Measurements from ENCODE around the gene TWIST2. TPM values are rescaled to one million over a fixed set of nuclear protein-coding genes. Genes with fewer than 3 reads are reported as not detected.

The TWIST2 gene
- polyA plus RNA-seq, 1 of the 3 experiments (the other 2 are of a cell fraction): 19.5 TPM

DNA sequence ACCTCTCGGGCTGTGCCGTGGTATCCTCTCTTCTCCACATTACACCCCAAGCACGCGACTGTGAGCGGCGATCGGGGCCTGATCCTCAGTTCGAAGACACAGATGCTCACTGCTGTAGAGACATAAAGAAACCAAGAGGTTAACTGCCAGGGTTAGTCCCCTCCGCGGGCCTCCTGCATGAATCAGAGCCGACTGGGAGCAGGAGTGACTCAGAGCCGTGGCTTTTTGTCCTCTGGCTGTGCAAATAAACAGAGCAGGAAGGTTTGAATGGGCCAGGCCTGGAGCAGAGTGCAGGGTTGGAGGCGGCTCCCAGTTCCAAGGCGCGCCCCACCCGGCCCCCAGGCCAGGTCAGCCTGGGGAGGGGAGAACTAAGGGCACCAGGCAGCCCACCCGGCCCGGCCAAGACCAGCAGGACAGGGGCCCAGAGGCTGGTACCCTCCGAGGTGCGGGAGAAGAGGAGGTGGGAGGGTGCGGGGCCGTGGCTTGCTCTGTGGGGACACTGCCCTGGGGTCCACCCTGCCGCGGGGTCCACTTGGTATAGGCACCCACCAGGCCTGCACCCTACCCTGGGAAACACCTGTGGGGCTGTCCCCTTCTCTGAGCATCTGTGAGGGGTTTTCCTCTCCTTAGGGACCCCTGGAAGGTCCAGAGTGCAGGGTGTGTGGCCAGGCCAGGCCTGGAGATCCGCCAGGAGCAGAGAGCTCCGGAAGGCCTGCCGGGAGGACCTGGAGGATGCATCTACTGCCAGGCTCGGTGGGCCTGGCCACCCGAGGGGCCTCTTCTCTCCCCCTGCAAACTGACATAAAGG, 16.5 kb downstream of the TWIST2 start (continued):
- TF ChIP-seq, protein P1, sequence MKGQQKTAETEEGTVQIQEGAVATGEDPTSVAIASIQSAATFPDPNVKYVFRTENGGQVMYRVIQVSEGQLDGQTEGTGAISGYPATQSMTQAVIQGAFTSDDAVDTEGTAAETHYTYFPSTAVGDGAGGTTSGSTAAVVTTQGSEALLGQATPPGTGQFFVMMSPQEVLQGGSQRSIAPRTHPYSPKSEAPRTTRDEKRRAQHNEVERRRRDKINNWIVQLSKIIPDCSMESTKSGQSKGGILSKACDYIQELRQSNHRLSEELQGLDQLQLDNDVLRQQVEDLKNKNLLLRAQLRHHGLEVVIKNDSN (IDR thresholded peaks at IDR 0.05; ENCODE audit: borderline replicate concordance, low read depth): no peak
- TF ChIP-seq PBX3 (IDR thresholded peaks at IDR 0.05) (peak; percentile 70), YY1 (IDR thresholded peaks at IDR 0.05; ENCODE audit: low read depth) (no peak), FOSL2 (IDR thresholded peaks at IDR 0.05; ENCODE audit: borderline replicate concordance, low read depth) (peak; percentile 100), GATA2 (CRISPR knock-in tag; IDR thresholded peaks at IDR 0.05) (no peak), MEF2A (IDR thresholded peaks at IDR 0.05; ENCODE audit: borderline replicate concordance, low read depth) (no peak; the same call in 1 of the 2 replicates), FOXJ3 (CRISPR knock-in tag; IDR thresholded peaks at IDR 0.05) (no peak), ZBTB33 (IDR thresholded peaks at IDR 0.05; ENCODE audit: borderline replicate concordance, low read depth) (0 out of 2 replicates have a peak, but pooled peaks have one; percentile 32), MAX (IDR thresholded peaks at IDR 0.05; ENCODE audit: low read depth) (peak; percentile 99), RAD21 (IDR thresholded peaks at IDR 0.05; ENCODE audit: low read length) (no peak), TAF1 (IDR thresholded peaks at IDR 0.05; ENCODE audit: borderline replicate concordance, low read depth, low read length) (peak; percentile 51; the same call in 1 of the 2 replicates), EP300 (IDR thresholded peaks at IDR 0.05; ENCODE audit: borderline replicate concordance in 1 of 2, low read depth in 1 of 2, low read length in 1 of 2) (peak in 1 of 2 experiments; percentile 79; a peak in 1 of 4 replicates), FOXM1 (IDR thresholded peaks at IDR 0.05; ENCODE audit: low read depth) (peak; percentile 23; the same call in 1 of the 2 replicates), TEAD4 (IDR thresholded peaks at IDR 0.05; ENCODE audit: borderline replicate concordance, insufficient read depth) (peak; percentile 85), ELF1 (IDR thresholded peaks at IDR 0.05) (no peak), POLR2AphosphoS5 (IDR thresholded peaks at IDR 0.05; ENCODE audit: low read depth, low read length) (peak; percentile 67; the same call in 1 of the 2 replicates), CHD2 (IDR thresholded peaks at IDR 0.05; ENCODE audit: low read length, partially characterized antibody) (no peak), TCF12 (IDR thresholded peaks at IDR 0.05) (peak; percentile 81), SIN3A (IDR thresholded peaks at IDR 0.05; ENCODE audit: borderline replicate concordance, low read depth, low read length) (peak; percentile 62; the same call in 1 of the 2 replicates), NRF1 (IDR thresholded peaks at IDR 0.05; ENCODE audit: low read depth, low read length) (no peak)
- TF ChIP-seq, protein P2, sequence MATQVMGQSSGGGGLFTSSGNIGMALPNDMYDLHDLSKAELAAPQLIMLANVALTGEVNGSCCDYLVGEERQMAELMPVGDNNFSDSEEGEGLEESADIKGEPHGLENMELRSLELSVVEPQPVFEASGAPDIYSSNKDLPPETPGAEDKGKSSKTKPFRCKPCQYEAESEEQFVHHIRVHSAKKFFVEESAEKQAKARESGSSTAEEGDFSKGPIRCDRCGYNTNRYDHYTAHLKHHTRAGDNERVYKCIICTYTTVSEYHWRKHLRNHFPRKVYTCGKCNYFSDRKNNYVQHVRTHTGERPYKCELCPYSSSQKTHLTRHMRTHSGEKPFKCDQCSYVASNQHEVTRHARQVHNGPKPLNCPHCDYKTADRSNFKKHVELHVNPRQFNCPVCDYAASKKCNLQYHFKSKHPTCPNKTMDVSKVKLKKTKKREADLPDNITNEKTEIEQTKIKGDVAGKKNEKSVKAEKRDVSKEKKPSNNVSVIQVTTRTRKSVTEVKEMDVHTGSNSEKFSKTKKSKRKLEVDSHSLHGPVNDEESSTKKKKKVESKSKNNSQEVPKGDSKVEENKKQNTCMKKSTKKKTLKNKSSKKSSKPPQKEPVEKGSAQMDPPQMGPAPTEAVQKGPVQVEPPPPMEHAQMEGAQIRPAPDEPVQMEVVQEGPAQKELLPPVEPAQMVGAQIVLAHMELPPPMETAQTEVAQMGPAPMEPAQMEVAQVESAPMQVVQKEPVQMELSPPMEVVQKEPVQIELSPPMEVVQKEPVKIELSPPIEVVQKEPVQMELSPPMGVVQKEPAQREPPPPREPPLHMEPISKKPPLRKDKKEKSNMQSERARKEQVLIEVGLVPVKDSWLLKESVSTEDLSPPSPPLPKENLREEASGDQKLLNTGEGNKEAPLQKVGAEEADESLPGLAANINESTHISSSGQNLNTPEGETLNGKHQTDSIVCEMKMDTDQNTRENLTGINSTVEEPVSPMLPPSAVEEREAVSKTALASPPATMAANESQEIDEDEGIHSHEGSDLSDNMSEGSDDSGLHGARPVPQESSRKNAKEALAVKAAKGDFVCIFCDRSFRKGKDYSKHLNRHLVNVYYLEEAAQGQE (IDR thresholded peaks at IDR 0.05; ENCODE audit: low read depth, low read length): peak; percentile 52; the same call in 1 of the 2 replicates
- TF ChIP-seq, protein P3, sequence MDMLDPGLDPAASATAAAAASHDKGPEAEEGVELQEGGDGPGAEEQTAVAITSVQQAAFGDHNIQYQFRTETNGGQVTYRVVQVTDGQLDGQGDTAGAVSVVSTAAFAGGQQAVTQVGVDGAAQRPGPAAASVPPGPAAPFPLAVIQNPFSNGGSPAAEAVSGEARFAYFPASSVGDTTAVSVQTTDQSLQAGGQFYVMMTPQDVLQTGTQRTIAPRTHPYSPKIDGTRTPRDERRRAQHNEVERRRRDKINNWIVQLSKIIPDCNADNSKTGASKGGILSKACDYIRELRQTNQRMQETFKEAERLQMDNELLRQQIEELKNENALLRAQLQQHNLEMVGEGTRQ (IDR thresholded peaks at IDR 0.05; ENCODE audit: borderline replicate concordance, low read depth, low read length): no peak
